ENCODE data around the gene SYT13.

DNA sequence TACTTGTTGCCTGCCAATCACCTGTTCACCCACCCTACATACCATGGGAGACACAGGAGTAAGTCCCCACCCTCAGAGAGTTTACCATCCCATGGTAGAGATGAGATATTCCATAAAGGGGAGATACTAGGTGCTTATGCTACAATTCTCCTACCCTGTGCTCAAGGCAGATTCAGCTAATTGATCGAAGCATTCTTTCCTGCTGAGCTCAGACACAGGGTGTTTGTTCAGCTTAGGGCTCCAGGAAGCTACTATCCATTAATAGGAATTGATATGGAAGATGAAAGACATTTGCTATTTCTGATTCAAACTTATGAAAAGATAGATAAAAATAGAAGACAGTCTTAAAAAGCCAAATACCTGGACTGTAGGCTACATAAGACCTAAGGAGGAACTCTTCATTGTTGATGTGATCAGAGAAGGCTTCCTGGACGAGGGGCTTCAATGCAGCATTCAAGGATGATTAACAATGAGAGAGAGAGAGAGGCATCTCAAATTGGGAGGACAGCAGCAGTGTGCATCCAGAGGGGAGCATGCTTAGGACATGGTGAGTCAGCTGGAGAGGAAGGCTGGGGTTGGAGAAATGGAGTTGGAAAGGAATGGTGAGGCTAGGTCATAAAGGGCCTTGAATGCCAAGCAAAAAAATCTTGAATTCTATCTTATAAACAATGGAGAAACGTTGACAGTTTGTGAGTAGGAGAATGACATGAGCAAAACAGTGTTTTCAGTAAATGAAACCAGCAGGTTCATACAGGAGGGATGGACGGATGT is 15.0 kb downstream of the SYT13 start:
- no peak for TF ChIP-seq YY1 (IDR thresholded peaks at IDR 0.05; ENCODE audit: insufficient read depth, insufficient read length)
- TF ChIP-seq SUZ12 (IDR thresholded peaks at IDR 0.05; ENCODE audit: extremely low read depth, insufficient read depth, insufficient read length) = no peak
